GM18499 (cell line): Measurements from ENCODE around the gene LRRC46.

Source experiments
- ATAC-seq: cut with Tn5 transposase; IDR thresholded peaks from one replicate; pipeline ENCODE4 v1.9.1; 2021; ENCODE audit warnings: moderate number of reproducible peaks; ENCODE audit not compliant: insufficient read depth, unreplicated experiment

The LRRC46 gene

GRCh38 chr17:47829870-47830269 is 1.6 kb upstream of the LRRC46 start:
- ATAC-seq = no peak

GRCh38 chr17:47830396-47831002 is 971 bp upstream of the LRRC46 start:
- no peak for ATAC-seq

- ATAC-seq = no peak
Observed at GRCh38 chr17:47831934-47832327, 461 bp downstream of the LRRC46 start.

- ATAC-seq = no peak
Observed at GRCh38 chr17:47834756-47835155, 3.3 kb downstream of the LRRC46 start.

GRCh38 chr17:47836601-47837000 is 5.1 kb downstream of the LRRC46 start:
- no peak for ATAC-seq

- no peak for ATAC-seq
Observed at GRCh38 chr17:47837401-47838039, 6.0 kb downstream of the LRRC46 start.

GRCh38 chr17:47838636-47839035 is 7.2 kb downstream of the LRRC46 start:
- no peak for ATAC-seq

- no peak for ATAC-seq
Observed at GRCh38 chr17:47839071-47839470, 7.6 kb downstream of the LRRC46 start.

- no peak for ATAC-seq
Observed at GRCh38 chr17:47840001-47840741, 8.7 kb downstream of the LRRC46 start.

- no peak for ATAC-seq
Observed at GRCh38 chr17:47840742-47841487, 9.4 kb downstream of the LRRC46 start, which contains the start of gene SCRN2. SCRN2 (minus strand) TSS chr17:47841273; CDS start chr17:47840843, 430 bp downstream.

- ATAC-seq = no peak
Observed at GRCh38 chr17:47841488-47842291, 10.2 kb downstream of the LRRC46 start.

GRCh38 chr17:47843391-47843730 is 11.9 kb downstream of the LRRC46 start:
- ATAC-seq = no peak

GRCh38 chr17:47844227-47844626 is 12.8 kb downstream of the LRRC46 start:
- no peak for ATAC-seq

GRCh38 chr17:47844814-47845715 is 13.6 kb downstream of the LRRC46 start:
- no peak for ATAC-seq

GRCh38 chr17:47845716-47846075 is 14.2 kb downstream of the LRRC46 start:
- ATAC-seq = no peak

- ATAC-seq = no peak
Observed at GRCh38 chr17:47846716-47847340, 15.4 kb downstream of the LRRC46 start.

- ATAC-seq = no peak
Observed at GRCh38 chr17:47847341-47848197, 16.1 kb downstream of the LRRC46 start.

GRCh38 chr17:47848198-47848513 is 16.7 kb downstream of the LRRC46 start:
- no peak for ATAC-seq
